GM08714 (cell line): ENCODE results near the gene RAP1GAP.

ENCODE experiments used
- H3K4me3 ChIP-seq: fragments of 200-500 bp; sonication (Bioruptor generic); 2 replicates; pipeline ENCODE4 v1.5.1; 2014; ENCODE audit warnings: mild to moderate bottlenecking, low read length, inconsistent platforms
- ZNF274 ChIP-seq: IDR thresholded peaks from 2 replicates; pipeline ENCODE4 v1.6.1; 2012; ENCODE audit warnings: mild to moderate bottlenecking, low read depth, low read length

RAP1GAP gene

DNA sequence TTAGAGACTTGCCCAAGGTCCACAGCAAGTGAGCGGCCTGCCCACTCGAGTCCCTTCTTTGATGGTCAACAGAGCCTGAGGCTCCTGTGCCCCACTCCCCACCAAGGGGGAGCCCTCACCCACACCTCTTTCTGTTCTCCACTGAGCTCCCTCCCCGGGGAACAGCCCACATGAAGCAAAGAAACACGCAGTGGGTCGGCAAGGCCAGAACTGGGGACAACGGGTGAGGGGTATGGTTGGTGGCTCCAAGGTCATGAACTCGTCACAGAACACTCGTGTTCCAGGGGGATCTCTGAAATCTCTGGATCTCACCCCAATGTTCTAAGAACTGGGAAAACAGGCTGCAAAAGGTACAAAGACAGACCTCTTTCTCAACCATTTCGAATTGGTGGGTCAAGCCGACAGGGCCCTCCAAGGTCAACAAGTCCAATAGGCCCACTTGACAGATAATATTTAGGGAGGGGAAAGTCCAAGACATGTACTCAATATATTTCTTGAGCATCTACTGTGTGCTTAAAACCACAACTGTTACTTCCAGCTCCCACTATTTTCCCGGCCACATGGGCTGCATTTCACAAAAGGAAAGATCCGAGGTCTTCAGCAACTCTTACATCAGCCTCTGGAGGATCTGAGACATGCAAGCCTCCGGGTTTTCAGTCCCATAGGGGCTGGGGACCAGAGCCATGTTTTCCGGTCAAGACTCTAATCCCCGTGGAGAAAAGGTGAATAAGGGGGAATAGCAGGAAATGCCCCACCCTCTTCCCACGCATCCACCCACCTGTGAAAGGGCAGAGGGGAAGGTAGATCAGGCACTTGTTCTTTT, 1.1 kb upstream of the RAP1GAP start:
- no peak for TF ChIP-seq ZNF274
- no peak overlapping the region for H3K4me3 ChIP-seq

DNA sequence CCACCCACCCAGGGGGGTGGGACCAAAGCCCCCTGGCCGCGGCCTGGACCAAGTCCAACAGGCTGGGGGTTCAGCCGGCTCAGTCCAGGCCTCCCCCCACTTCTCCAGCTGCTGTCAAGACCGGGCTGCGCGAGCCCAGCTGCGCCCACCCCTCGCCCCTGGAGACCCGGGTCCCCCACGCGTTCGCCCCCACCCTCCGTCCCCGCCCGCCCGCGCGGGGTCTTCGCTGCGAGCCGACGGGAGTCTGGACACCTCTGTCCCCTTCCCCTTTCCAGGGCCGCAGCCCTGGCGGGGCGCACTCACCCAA, 253 bp downstream of the RAP1GAP start:
- no peak for TF ChIP-seq ZNF274
- H3K4me3 ChIP-seq = no peak overlapping the region

DNA sequence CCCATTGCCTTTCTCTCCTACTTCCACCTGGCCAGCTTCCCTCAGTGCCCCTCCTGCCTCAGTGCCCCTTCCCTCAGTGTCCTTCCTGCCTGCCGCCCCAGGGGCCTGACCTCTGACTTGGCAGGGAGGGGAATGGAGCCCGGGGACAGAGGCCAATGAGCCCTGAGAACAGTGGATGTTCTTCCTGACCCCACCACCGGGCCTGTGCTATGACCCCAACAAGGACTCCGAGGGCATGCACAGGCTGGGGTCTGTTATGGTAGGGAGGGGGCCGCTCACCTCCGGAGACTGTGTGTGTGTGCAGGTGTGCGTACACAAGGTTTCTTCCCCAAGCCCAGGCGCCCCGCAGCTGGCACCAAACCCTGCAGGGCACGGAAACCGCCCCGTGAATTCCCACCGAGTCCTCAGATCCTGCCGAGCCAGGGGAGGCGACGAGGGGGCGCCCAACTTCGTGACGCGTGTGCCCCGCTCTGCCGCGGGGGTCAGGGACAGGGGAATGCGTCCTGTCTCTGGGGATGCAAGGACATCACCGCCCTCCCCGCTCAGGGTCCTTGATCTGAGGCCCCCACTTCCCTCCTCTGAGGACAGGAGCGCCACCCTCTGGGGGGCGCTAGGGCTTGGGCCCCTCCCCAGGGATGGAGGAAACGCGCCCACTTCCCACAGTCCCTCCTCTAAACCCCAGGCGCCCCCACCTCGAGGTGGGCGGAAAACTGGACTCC, 766 bp downstream of the RAP1GAP start:
- no peak for TF ChIP-seq ZNF274
- H3K4me3 ChIP-seq = no peak overlapping the region

DNA sequence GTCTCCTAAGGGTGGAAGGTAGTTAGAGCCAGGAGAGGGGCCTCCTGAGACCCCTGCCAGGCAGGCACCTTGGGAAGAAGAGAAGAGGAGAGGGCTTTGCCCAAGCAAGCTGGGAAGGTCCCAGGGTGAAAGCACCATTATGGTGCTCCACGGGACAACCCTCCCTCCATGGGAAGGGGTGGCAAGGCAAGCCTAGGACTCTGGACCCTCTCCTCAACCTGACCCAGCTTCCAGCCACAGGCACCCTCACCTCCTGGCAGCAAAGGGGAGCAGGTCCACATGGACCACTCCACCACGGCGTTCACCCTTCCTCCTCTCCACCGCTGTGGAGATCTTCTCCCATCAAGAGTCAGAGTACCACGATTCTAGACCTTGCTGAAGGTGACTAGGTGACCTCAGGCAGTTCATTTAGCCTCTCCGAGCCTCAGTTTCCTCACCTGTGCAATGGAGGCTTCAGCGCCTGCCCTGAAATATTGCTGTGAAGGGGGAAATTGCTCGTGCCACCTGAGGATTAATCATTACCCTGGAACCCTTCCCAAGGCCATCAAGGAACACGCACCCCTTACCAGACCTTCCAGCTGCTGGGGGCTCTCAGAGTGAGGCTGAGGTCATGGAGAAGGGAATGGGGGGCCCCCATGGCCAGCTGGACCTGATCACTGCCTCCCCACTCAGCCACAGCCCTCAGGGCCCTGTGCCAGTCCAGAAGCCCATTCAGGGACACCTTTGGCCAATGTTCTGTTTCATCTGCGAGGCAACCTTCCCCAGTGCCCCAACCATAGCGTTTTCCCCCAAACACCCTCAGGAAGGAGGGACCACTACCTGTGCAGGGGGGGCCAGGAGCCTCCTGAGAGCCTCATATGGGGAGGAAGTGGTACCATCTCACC, 1.6 kb downstream of the RAP1GAP start:
- H3K4me3 ChIP-seq = no peak overlapping the region
- no peak for TF ChIP-seq ZNF274

DNA sequence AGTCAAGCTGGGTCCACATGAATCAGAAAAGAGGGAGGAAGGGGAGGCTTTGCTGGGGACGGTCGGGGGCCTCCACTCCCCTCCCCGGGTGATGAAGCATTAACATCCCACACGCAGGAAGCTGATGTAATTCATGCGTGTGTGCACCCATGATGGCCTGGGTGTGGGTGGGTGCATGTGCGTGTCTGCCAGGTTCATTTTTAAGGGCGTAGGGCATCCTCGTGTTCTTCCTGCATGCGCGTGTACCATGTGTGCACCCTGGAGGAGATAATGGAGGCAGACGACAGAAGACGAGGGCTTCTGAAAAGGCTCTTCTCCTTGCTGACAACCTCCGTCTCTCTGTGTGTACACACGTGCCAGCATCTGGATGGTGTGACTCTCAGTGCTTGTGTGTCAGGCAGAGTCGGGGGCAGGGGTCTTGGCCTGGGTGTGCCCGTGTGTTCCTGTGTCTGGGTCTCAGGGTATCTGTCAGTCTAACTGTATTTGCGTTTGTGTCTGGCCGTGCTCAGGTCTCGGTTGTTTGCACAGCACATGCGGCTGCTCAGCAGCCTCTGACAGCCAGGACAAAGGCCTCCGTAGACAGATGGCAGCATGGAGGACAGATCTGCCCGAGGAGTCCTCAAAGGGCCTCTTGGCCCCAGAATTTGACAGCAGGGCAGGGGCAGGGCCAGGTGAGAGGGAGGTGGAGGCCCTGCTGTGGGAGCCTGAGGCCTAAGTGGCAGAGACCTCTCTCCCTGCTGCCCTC, 2.4 kb downstream of the RAP1GAP start:
- no peak for TF ChIP-seq ZNF274
- H3K4me3 ChIP-seq = no peak overlapping the region

DNA sequence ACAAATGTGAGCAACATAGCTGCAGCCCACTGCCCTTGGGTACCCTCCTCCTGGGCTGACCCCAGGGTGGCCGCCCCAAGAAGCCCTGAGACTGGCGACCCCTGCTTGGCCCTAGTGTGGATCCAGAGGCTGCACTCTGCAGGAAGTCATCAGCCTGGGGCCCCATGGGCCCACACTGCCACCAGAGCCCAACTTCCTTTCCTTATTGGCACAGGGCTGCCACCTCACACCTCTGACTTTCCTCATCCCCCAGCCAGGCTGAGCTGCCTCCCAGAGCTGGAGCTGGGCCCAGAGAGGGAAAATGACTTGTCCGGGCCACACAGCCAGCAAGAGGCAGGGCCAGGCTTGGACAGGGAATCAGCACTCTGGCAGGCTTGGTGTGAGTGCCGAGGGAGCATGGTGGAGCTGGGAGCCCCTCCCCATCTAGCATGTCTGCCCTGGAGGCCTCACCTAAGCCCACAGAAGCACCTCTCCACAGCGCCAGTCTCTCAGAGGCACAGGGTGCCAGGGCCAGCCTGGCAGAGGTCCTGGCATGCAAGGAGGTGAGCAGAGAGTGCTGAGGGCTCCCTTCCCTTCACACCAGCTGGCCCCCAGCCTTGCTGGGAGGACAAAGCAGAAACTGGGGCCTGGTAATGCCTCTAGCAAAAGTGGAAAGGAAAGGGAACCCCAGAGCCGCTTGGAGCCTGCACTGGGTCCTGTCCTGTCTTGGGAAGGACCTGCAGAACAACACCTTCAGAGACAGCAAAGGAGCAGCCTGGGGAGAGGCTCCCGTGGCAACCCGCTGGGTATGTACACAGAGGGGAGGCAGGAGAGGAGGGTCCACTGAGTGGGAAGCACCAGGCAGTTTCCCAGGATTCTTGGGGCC, 3.2 kb downstream of the RAP1GAP start:
- TF ChIP-seq ZNF274 = no peak
- H3K4me3 ChIP-seq = no peak overlapping the region

DNA sequence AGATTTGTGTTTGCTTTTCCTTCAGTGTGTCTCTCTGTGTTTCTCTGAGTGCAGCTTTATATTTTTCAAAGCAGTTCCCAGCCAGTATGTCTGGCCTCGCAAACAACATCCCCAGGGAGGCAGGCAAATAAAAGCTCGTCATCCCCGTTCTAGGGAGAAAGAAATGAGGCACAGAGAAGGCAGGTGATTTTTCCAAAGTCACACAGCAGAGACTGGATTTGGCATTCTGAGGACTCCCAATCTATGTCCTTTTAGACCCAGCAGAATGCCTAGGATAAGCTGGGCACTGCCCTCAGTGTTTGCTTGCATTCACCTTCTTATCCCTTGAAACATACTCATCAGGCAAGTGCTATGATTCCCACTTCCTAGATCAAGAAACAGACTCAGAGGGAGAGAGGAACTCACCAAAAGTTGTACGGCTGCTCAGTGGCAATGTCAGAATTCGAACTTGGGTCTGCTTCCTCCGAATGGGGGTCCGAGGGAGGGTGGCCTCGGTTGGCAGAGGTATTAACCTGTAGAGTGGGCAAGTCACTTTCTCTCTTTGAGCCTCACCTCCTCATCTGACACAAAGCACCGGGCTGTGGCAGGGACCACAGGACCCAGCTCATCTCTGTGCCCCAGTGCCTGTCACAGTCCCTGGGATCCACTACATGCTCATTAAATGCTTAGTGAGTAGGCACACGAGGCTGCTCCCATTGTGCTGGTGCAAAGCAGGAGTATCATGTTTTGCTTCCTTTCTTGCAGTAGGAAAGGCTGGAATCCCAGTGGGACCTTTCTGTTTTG, 4.2 kb downstream of the RAP1GAP start:
- no peak overlapping the region for H3K4me3 ChIP-seq
- TF ChIP-seq ZNF274 = no peak

DNA sequence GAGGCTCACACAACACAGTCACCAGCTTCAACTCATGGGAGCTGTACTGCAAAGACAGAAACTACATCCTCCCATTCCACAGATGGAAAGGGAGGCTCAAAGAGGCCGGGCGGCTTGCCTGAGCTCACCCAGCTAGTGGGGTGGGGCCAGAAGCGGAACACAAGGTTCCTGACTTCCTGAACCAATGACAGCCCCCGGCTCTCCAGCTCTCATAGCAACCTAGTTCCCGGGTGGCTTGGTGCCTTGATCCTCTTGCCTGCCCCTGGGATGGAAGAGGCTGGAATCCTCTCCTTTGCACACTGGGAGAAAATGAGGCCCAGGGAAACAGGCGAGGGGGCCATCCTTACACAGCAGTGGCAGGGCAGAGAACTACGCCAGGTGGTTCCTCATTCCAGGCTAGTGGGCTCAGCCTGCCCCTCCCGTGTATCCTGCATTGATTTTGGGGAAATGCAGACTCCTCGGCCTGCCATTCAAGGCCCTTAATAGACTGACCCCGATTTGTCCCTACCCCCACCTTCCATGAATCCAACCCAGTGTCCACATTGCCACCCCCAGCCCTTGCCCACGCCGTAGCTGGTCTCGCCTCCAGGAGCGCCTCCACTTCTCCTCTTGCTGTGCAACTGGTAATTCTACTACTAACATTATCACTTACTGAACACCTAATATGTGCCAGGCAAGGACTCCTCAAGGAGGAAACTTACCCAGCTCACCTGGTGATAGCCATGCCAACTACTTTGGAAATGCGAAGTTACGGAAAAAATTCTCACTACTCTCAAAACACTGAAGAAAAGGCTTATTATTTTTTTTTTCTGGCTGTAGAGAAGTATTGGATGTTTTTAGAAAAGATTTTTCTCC, 5.0 kb downstream of the RAP1GAP start:
- TF ChIP-seq ZNF274 = no peak
- H3K4me3 ChIP-seq = no peak overlapping the region

DNA sequence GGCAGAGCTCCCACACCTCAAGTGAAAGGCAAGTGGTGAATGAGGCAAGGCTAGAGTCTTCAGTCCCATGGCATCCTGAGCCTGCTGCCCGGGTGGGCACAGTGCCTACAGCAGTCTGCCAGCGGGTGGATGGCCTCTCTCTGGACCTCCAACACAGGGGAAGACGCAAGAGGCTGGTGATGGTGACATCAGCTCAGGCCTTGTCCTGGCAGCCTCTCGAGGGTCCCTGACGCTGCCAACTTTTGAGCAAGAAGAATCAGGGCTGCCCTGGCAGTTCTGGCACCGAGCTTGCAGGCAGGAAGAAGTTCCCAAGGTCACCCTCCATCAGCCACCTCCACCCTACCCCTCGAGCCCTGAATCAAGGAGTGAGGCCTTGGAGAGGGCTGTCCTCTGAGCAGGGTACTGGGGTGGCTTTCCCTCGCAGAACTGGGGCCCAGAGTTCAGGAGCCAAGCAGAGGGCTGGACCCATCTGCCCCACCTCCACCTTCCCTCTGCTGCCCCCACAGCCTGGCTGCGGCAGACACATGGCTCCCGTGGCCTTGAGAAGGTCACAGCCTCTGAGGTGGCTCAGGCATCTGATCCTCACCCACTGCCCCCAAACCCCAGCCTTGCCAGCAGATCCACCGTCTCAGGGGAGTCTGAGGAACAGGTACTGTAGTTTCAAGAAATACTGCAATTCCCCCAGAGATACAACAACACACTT, 5.8 kb downstream of the RAP1GAP start:
- H3K4me3 ChIP-seq = no peak overlapping the region
- no peak for TF ChIP-seq ZNF274

DNA sequence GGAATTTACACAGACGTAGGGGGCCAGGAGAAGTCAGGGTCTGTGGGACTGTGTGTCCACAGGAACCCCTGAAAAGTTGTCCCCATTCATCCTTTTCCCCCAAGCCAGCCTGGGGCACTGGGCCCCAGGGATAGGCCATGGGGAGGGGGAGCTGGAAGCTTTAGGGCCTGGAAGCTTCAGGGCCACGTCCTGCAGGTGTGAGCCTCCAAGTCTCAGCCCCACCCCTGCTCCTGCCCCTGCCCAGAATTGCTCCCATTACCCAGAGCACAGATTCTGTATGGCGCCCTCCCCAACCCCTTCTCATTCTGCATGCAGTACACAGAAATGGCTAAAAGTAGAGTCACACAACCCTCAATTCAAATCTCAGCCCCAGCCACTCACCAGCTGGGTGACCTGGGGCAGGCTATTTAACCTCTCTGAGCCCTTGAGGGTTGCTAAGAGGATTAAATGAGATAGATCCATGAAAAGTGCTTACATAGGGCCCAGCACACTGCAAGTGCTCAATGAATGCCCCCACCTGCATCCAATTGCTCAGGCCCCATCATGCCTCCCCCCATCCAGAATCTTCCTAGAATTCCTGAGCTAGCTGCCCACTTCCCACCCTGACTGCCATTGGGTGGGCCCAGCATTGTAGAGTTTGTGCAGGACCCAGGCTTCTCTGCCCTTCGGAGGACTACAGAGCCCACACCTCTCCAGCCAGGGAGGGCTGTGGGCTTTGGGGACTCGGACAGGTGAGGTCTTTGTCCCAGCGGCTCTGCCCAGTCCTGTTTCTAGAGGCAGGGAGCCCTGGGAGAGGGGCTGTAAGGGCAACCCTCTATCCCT, 6.5 kb downstream of the RAP1GAP start:
- no peak overlapping the region for H3K4me3 ChIP-seq

DNA sequence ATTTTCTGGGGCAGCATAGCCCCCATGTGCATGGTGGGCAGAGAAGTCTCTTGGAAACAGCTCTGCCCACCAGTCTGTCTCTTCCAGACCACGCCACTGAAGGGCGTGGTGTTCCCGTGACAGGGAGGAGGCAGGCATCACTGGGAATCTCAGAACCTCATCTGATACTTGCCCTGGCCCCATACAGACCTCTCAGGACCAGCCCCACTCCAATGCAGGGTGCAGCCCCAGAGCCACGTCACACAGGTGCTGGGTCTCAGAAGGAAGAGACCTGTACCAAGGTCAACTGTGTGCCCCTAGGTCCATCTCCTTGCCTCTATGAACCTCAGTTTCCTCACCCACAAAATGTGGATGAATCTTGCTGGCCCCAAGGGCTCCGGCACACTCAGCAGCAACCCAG, 7.3 kb downstream of the RAP1GAP start:
- H3K4me3 ChIP-seq = no peak overlapping the region
- no peak for TF ChIP-seq ZNF274

More for the DNA sequence above, 6.5 kb downstream of the RAP1GAP start:
- no peak for TF ChIP-seq ZNF274
